CD14-positive monocyte (primary cell): ENCODE results near the gene TUBA1A. TPM values are rescaled to one million over a fixed set of nuclear protein-coding genes. Genes with fewer than 3 reads are reported as not detected.

Experiments used
- DNase-seq, 3 donors: peaks; one replicate each; pipeline ENCODE4 v3.0.0-alpha.2; 2011 to 2022
- H2AFZ ChIP-seq: 2 replicates; pipeline ENCODE4 v1.6.0; 2012; ENCODE audit warnings: mild to moderate bottlenecking, low read depth, low read length, inconsistent platforms; ENCODE audit not compliant: insufficient read depth, poor library complexity, severe bottlenecking
- H3K27ac ChIP-seq, 2 donors: 1 replicate in 1 of 2; 2 replicates in 1 of 2; pipeline ENCODE4 v1.5.1; 2012 to 2013; ENCODE audit warnings: low read length in 2 of 2, control low read depth in 1 of 2, inconsistent platforms in 1 of 2, low read depth in 1 of 2, mild to moderate bottlenecking in 1 of 2
- H3K27me3 ChIP-seq, 2 donors: one replicate each; pipeline versions ENCODE4 v1.6.0 to v1.6.1; 2011 to 2013; ENCODE audit warnings: low read length in 2 of 2; ENCODE audit not compliant: control insufficient read depth in 2 of 2, insufficient read depth in 2 of 2
- H3K36me3 ChIP-seq, 2 donors: replicated peaks in 1 of 2; 1 replicate in 1 of 2; 2 replicates in 1 of 2; pipeline versions ENCODE4 v1.5.1 to v1.6.1; 2012 to 2013; ENCODE audit warnings: low read length in 2 of 2, control low read depth in 1 of 2, inconsistent platforms in 1 of 2, mild to moderate bottlenecking in 1 of 2; ENCODE audit not compliant: insufficient read depth in 2 of 2, control insufficient read depth in 1 of 2
- H3K4me1 ChIP-seq, 2 donors: 1 replicate in 1 of 2; 2 replicates in 1 of 2; pipeline versions ENCODE4 v1.5.1 to v1.6.1; 2012 to 2013; ENCODE audit warnings: low read length in 2 of 2, control low read depth in 1 of 2, inconsistent platforms in 1 of 2, mild to moderate bottlenecking in 1 of 2, moderate library complexity in 1 of 2; ENCODE audit not compliant: insufficient read depth in 2 of 2, control insufficient read depth in 1 of 2
- H3K4me2 ChIP-seq: replicated peaks from 2 replicates; pipeline ENCODE3; 2012; ENCODE audit warnings: low read length, moderate library complexity, mild to moderate bottlenecking; ENCODE audit not compliant: poor library complexity, severe bottlenecking; ENCODE audit errors: extremely low read depth
- H3K4me3 ChIP-seq, 3 experiments: fragments of 200-600 bp in 1 of 3; sonication (generic) in 1 of 3; replicated peaks in 1 of 3; 1 replicate in 2 of 3; 2 replicates in 1 of 3; pipeline ENCODE4 v1.5.1; 2011 to 2013; ENCODE audit warnings: low read length in 3 of 3, mild to moderate bottlenecking in 3 of 3, control low read depth in 2 of 3, low read depth in 2 of 3, inconsistent platforms in 1 of 3, moderate library complexity in 1 of 3
- H3K79me2 ChIP-seq: 2 replicates; pipeline ENCODE4 v1.6.0; 2012; ENCODE audit warnings: mild to moderate bottlenecking, control low read depth, inconsistent platforms, low read length, moderate library complexity; ENCODE audit not compliant: insufficient read depth
- H3K9ac ChIP-seq: 2 replicates; pipeline ENCODE4 v1.6.0; 2017; ENCODE audit warnings: low read length, mild to moderate bottlenecking; ENCODE audit not compliant: insufficient read depth, poor library complexity, severe bottlenecking
- H3K9me3 ChIP-seq, 2 donors: replicated peaks in 1 of 2; 1 replicate in 1 of 2; 2 replicates in 1 of 2; pipeline versions ENCODE4 v1.5.1 to v1.6.1; 2012 to 2013; ENCODE audit warnings: low read length in 2 of 2, control low read depth in 1 of 2; ENCODE audit not compliant: control insufficient read depth in 1 of 2, insufficient read depth in 1 of 2
- H4K20me1 ChIP-seq: 2 replicates; pipeline ENCODE4 v1.6.0; 2012; ENCODE audit warnings: mild to moderate bottlenecking, low read length, control low read depth, moderate library complexity; ENCODE audit not compliant: insufficient read depth
- H3K27ac Mint-ChIP-seq, 7 donors: one replicate each; pipeline ENCODE4 v1.8.0; 2020; ENCODE audit warnings: mild to moderate bottlenecking in 7 of 7, mixed read lengths in 7 of 7, moderate library complexity in 6 of 7, inconsistent platforms in 2 of 7
- H3K27me3 Mint-ChIP-seq, 3 donors: one replicate each; pipeline ENCODE4 v1.8.0; 2021 to 2022; ENCODE audit warnings: low read depth in 3 of 3, mild to moderate bottlenecking in 3 of 3, mixed read lengths in 3 of 3, moderate library complexity in 3 of 3, inconsistent platforms in 1 of 3
- H3K36me3 Mint-ChIP-seq, 2 donors: one replicate each; pipeline ENCODE4 v1.8.0; 2020; ENCODE audit warnings: mixed read lengths in 2 of 2, inconsistent platforms in 1 of 2, mild to moderate bottlenecking in 1 of 2
- H3K4me1 Mint-ChIP-seq: one replicate; pipeline ENCODE4 v1.8.0; 2020; ENCODE audit warnings: mild to moderate bottlenecking, mixed read lengths
- H3K4me3 Mint-ChIP-seq, 2 donors: one replicate each; pipeline ENCODE4 v1.8.0; 2020; ENCODE audit warnings: mild to moderate bottlenecking in 2 of 2, mixed read lengths in 2 of 2, moderate library complexity in 1 of 2
- H3K9me3 Mint-ChIP-seq, 7 donors: one replicate each; pipeline ENCODE4 v1.8.0; 2020 to 2022; ENCODE audit warnings: mixed read lengths in 7 of 7, mild to moderate bottlenecking in 6 of 7, moderate library complexity in 6 of 7, inconsistent platforms in 2 of 7
- WGBS: methylation state at CpG from one replicate; pipeline ENCODE4 v1.1.5; 2013; ENCODE audit warnings: missing lambda C conversion rate; ENCODE audit not compliant: insufficient coverage; 5-methylcytosine and 5-hydroxymethylcytosine counted together
- intact Hi-C, 2 donors: fragments of 100-400 bp; cut with micrococcal nuclease; formaldehyde crosslinking; loops; one replicate each; pipeline versions ENCODE4 v1.15.0 to v1.15.1; 2023
- polyA plus RNA-seq, 3 donors: library from polyadenylated mRNA; depleted of rRNA in 1 of 3; unstranded in 2 of 3; stranded (reverse) in 1 of 3; fragments of 300-500 nt in 2 of 3; fragments of >200 nt in 1 of 3; fragmentation: Illumina TruSeq in 2 of 3; gene quantifications; 1 replicate in 2 of 3; 2 replicates in 1 of 3; pipeline ENCODE4 v1.2.3, GENCODE V29; 2012 to 2021
- TF ChIP-seq, protein P1 (sequence below): fragments of 200-600 bp; IDR thresholded peaks from one replicate; pipeline ENCODE4 v1.8.0; 2022; ENCODE audit warnings: antibody characterized with exemption, mild to moderate bottlenecking

TUBA1A gene
- polyA plus RNA-seq, 3 donors: 859 to 1,779 (median 946) TPM

DNA sequence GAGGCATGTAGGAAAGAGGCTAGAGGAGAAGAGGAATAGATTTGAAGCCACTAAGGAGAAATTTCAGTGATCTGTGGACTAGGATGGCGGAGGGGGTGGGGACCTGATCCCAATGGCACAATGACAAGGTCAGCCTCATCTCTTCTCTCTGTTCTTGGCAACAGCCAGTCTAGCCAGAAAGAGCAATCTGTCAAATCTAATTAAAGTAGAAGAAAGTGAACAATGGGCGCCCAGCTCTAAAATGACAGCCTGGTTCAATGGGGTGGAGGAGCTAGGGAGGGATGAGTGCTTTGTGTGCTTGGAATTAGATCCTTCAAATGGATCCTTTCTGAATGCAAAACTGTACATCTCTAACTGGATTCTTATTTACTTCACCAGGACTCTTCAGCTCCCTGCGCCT is 38.8 kb upstream of the TUBA1A start:
- peak overlapping the region in 2 of 7 donors; percentile 54 to 74 for H3K27ac Mint-ChIP-seq
- Histone ChIP-seq H2AFZ (no peak overlapping the region), H3K4me1 (peaks cover 67 to 72% of the 10 kb centered on the region in 2 donors), H3K4me3 (no peak overlapping the region), H3K79me2 (peaks cover 6% of the 10 kb centered on the region), H3K27ac (no peak overlapping the region), H3K9me3 (no peaks in the 10 kb centered on the region), H3K36me3 (no peaks in the 10 kb centered on the region), H4K20me1 (no peaks in the 10 kb centered on the region), H3K27me3 (no peaks in the 10 kb centered on the region), H3K4me2 (no peak overlapping the region), H3K9ac (no peak overlapping the region)
- no peak overlapping the region for H3K4me3 Mint-ChIP-seq
- H3K4me1 Mint-ChIP-seq: peaks cover 63% of the 10 kb centered on the region
- 75% methylated on average over 1 of the region's 3 CpGs for WGBS
- H3K36me3 Mint-ChIP-seq: no peaks in the 10 kb centered on the region
- TF ChIP-seq, protein P1, sequence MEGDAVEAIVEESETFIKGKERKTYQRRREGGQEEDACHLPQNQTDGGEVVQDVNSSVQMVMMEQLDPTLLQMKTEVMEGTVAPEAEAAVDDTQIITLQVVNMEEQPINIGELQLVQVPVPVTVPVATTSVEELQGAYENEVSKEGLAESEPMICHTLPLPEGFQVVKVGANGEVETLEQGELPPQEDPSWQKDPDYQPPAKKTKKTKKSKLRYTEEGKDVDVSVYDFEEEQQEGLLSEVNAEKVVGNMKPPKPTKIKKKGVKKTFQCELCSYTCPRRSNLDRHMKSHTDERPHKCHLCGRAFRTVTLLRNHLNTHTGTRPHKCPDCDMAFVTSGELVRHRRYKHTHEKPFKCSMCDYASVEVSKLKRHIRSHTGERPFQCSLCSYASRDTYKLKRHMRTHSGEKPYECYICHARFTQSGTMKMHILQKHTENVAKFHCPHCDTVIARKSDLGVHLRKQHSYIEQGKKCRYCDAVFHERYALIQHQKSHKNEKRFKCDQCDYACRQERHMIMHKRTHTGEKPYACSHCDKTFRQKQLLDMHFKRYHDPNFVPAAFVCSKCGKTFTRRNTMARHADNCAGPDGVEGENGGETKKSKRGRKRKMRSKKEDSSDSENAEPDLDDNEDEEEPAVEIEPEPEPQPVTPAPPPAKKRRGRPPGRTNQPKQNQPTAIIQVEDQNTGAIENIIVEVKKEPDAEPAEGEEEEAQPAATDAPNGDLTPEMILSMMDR: no peak
- H3K9me3 Mint-ChIP-seq: no peaks in the 10 kb centered on the region
- intact Hi-C loops: no loop called here
- no peaks in the 10 kb centered on the region for H3K27me3 Mint-ChIP-seq
- no peak for DNase-seq

DNA sequence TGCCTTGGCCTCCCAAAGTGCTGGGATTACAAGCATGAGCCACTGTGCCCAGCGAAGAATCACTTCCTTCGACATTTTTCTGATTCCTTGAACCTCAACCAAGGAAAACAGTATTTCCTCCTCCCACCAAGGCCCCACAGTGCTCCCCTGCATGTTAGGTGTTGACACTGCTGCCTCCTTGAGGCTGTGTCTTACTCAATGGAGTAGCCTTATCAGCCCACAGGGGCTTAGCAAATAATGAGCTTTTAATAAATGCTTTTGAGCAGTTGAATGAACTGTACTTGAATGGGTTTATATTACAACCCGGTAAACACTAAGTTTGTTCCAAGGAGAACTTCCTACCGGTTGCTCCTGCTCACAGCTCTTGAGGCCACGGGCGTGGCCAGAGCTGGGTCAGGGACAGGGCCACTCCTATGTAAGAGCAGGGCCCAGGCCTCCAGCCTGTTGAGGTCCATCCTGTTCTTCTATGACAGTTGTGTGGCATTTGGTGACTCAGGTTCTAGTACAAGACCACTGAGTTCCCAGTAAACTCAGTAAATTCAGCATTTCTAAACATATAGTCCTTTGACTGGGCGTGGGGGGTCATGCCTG is 36.8 kb upstream of the TUBA1A start:
- TF ChIP-seq, protein P1: no peak
- no peaks in the 10 kb centered on the region for H4K20me1 ChIP-seq
- H3K4me1 Mint-ChIP-seq: peaks cover 64% of the 10 kb centered on the region
- 43% methylated on average over 6 of the region's 7 CpGs for WGBS
- H3K4me2 ChIP-seq: no peak overlapping the region
- H3K36me3 Mint-ChIP-seq: no peaks in the 10 kb centered on the region
- no peaks in the 10 kb centered on the region for H3K36me3 ChIP-seq
- no peak overlapping the region for H3K9ac ChIP-seq
- no peaks in the 10 kb centered on the region for H3K9me3 Mint-ChIP-seq
- H3K79me2 ChIP-seq: no peaks in the 10 kb centered on the region
- peaks cover 0 to 4% (median 2%) of the 10 kb centered on the region in 3 donors for H3K27me3 Mint-ChIP-seq
- intact Hi-C loops: no loop called here
- peak overlapping the region; percentile 26 for H2AFZ ChIP-seq
- no peaks in the 10 kb centered on the region for H3K27me3 ChIP-seq
- no peak overlapping the region for H3K4me3 ChIP-seq
- no peak overlapping the region for H3K4me3 Mint-ChIP-seq
- DNase-seq: peak; percentile 21 to 29 (median 26)
- H3K9me3 ChIP-seq: no peaks in the 10 kb centered on the region
- peak overlapping the region; percentile 54 to 77 for H3K27ac ChIP-seq
- peaks cover 67 to 72% of the 10 kb centered on the region in 2 donors for H3K4me1 ChIP-seq
- peak overlapping the region; percentile 80 to 89 (median 84) for H3K27ac Mint-ChIP-seq
